Natural killer cell (primary cell): ENCODE results near the gene NOXA1. TPM values are rescaled to one million over a fixed set of nuclear protein-coding genes. Genes with fewer than 3 reads are reported as not detected.

Experiments used
- ATAC-seq, 3 donors: fragments of 150-1000 bp in 2 of 3; fragments of 200-7000 bp in 1 of 3; cut with Tn5 transposase; 1 replicate in 1 of 3; 2 replicates in 2 of 3; pipeline ENCODE4 v1.10.0; 2021; ENCODE audit warnings: mild to moderate bottlenecking in 2 of 3, moderate library complexity in 2 of 3
- DNase-seq, 2 donors: peaks; one replicate each; pipeline versions ENCODE4 v3.0.0 to v3.0.0-alpha.2; 2013 to 2021; ENCODE audit warnings: mixed read lengths in 1 of 2
- H3K27ac ChIP-seq: one replicate; pipeline ENCODE4 v1.5.1; 2013; ENCODE audit warnings: mild to moderate bottlenecking, low read length
- H3K27me3 ChIP-seq: one replicate; pipeline ENCODE4 v1.6.1; 2013; ENCODE audit warnings: low read length; ENCODE audit not compliant: control insufficient read depth, insufficient read depth
- H3K36me3 ChIP-seq: one replicate; pipeline ENCODE4 v1.6.1; 2013; ENCODE audit warnings: low read length; ENCODE audit not compliant: control insufficient read depth, insufficient read depth
- H3K4me1 ChIP-seq: one replicate; pipeline ENCODE4 v1.6.1; 2013; ENCODE audit warnings: low read length; ENCODE audit not compliant: control insufficient read depth, insufficient read depth
- H3K4me3 ChIP-seq: one replicate; pipeline ENCODE4 v1.5.1; 2013; ENCODE audit warnings: low read length
- H3K9me3 ChIP-seq: one replicate; pipeline ENCODE4 v1.6.1; 2013; ENCODE audit warnings: low read length; ENCODE audit not compliant: control insufficient read depth, insufficient read depth
- H3K27ac Mint-ChIP-seq, 2 donors: one replicate each; pipeline ENCODE4 v1.8.0; 2022; ENCODE audit warnings: mild to moderate bottlenecking in 2 of 2, mixed read lengths in 2 of 2, moderate library complexity in 1 of 2
- H3K27me3 Mint-ChIP-seq, 2 donors: one replicate each; pipeline ENCODE4 v1.8.0; 2022; ENCODE audit warnings: low read depth in 2 of 2, mixed read lengths in 2 of 2
- H3K36me3 Mint-ChIP-seq: one replicate; pipeline ENCODE4 v1.8.0; 2022; ENCODE audit warnings: mixed read lengths
- H3K4me1 Mint-ChIP-seq, 2 donors: one replicate each; pipeline ENCODE4 v1.8.0; 2022; ENCODE audit warnings: mixed read lengths in 2 of 2
- H3K4me3 Mint-ChIP-seq: one replicate; pipeline ENCODE4 v1.8.0; 2022; ENCODE audit warnings: mild to moderate bottlenecking, moderate library complexity, mixed read lengths
- H3K9me3 Mint-ChIP-seq, 2 donors: one replicate each; pipeline ENCODE4 v1.8.0; 2022; ENCODE audit warnings: mixed read lengths in 2 of 2
- CTCF ChIP-seq: fragments of 200-600 bp; IDR thresholded peaks from one replicate; pipeline ENCODE4 v1.8.0; 2022; ENCODE audit warnings: antibody characterized with exemption
- WGBS: methylation state at CpG from one replicate; pipeline ENCODE4 v1.1.7; 2013; ENCODE audit warnings: missing lambda C conversion rate; ENCODE audit not compliant: insufficient coverage; 5-methylcytosine and 5-hydroxymethylcytosine counted together
- intact Hi-C: fragments of 100-400 bp; cut with micrococcal nuclease; formaldehyde crosslinking; loops from one replicate; pipeline ENCODE4 v1.14.2; 2022
- total RNA-seq, 4 donors: library from RNA; stranded (reverse); fragments of 120-200 nt in 1 of 4; gene quantifications; one replicate each; pipeline versions ENCODE4 v1.2.3 to v1.2.4, GENCODE V29; 2013 to 2022

Gene NOXA1
- total RNA-seq, 3 donors from 2014 or later (not counting 1 experiment from before 2014, with no cell fraction given) = 4.7 to 10.0 (median 7.7) TPM

- DNase-seq (no peak), ATAC-seq (no peak)
- peaks cover 0 to 2% of the 10 kb centered on the region in 2 donors for H3K27me3 Mint-ChIP-seq
- H3K36me3 Mint-ChIP-seq = no peaks in the 10 kb centered on the region
- WGBS = 83% methylated on average over 15 of the region's 15 CpGs
- no peak for TF ChIP-seq CTCF
- intact Hi-C loops = no loop called here
- peaks cover 10 to 32% of the 10 kb centered on the region in 2 donors for H3K4me1 Mint-ChIP-seq
- Histone ChIP-seq H3K9me3 (no peaks in the 10 kb centered on the region), H3K4me1 (peaks cover 51% of the 10 kb centered on the region), H3K36me3 (no peaks in the 10 kb centered on the region), H3K27me3 (peaks cover 3% of the 10 kb centered on the region), H3K27ac (no peak overlapping the region), H3K4me3 (no peak overlapping the region)
- H3K27ac Mint-ChIP-seq = peak overlapping the region in 1 of 2 donors; percentile 78
- peak overlapping the region; percentile 75 for H3K4me3 Mint-ChIP-seq
- no peaks in the 10 kb centered on the region for H3K9me3 Mint-ChIP-seq
Measured at GRCh38 chr9:137410891-137411249, 12.3 kb upstream of the NOXA1 start.

GRCh38 chr9:137411260-137411644, 11.9 kb upstream of the NOXA1 start:
- ATAC-seq (no peak), DNase-seq (no peak)
- 9% methylated on average over 13 of the region's 17 CpGs for WGBS
- Mint-ChIP-seq H3K27ac (peak overlapping the region in 1 of 2 donors; percentile 78), H3K36me3 (no peaks in the 10 kb centered on the region), H3K9me3 (no peaks in the 10 kb centered on the region), H3K27me3 (no peaks in the 10 kb centered on the region), H3K4me1 (peaks cover 10 to 28% of the 10 kb centered on the region in 2 donors), H3K4me3 (peak overlapping the region; percentile 75)
- intact Hi-C loops = no loop called here
- Histone ChIP-seq H3K9me3 (no peaks in the 10 kb centered on the region), H3K27me3 (peaks cover 3% of the 10 kb centered on the region), H3K4me1 (peaks cover 50% of the 10 kb centered on the region), H3K27ac (no peak overlapping the region), H3K4me3 (no peak overlapping the region), H3K36me3 (no peaks in the 10 kb centered on the region)
- TF ChIP-seq CTCF = no peak

GRCh38 chr9:137411645-137412380, 11.4 kb upstream of the NOXA1 start:
- H3K27ac ChIP-seq = peak overlapping the region; percentile 50
- no peak for TF ChIP-seq CTCF
- intact Hi-C loops = no loop called here

More at GRCh38 chr9:137411645-137412380, 11.4 kb upstream of the NOXA1 start:
- DNase-seq = peak; percentile 51 to 68
- Mint-ChIP-seq H3K4me3 (peak overlapping the region; percentile 75), H3K27ac (peak overlapping the region in 1 of 2 donors; percentile 78), H3K36me3 (no peaks in the 10 kb centered on the region), H3K27me3 (no peaks in the 10 kb centered on the region), H3K4me1 (peaks cover 10 to 28% of the 10 kb centered on the region in 2 donors), H3K9me3 (no peaks in the 10 kb centered on the region)
- peaks cover 47% of the 10 kb centered on the region for H3K4me1 ChIP-seq
- H3K36me3 ChIP-seq = no peaks in the 10 kb centered on the region
- WGBS = 8% methylated on average over 25 of the region's 30 CpGs
- H3K27me3 ChIP-seq = peaks cover 3% of the 10 kb centered on the region
- peak; percentile 54 to 60 (median 58) for ATAC-seq
- H3K9me3 ChIP-seq = no peaks in the 10 kb centered on the region
- no peak overlapping the region for H3K4me3 ChIP-seq
